Ovary (tissue), 9 donors: ENCODE measurements around the gene YY1. TPM values are rescaled to one million over a fixed set of nuclear protein-coding genes. Genes with fewer than 3 reads are reported as not detected.

Experiments used
- DNase-seq, 5 donors: peaks; one replicate each; pipeline ENCODE4 v3.0.0-alpha.2; 2019 to 2020
- H3K27ac ChIP-seq, 2 donors: fragments of 200-600 bp; one replicate each; pipeline versions ENCODE4 v1.5.1 to v1.8.0; 2019 to 2022
- H3K27me3 ChIP-seq: fragments of 200-600 bp; one replicate; pipeline ENCODE4 v1.8.0; 2022
- H3K36me3 ChIP-seq: fragments of 200-600 bp; sonication (generic); one replicate; pipeline ENCODE4 v1.5.1; 2019
- H3K4me1 ChIP-seq: one replicate; pipeline ENCODE4 v1.8.1; 2013; ENCODE audit warnings: mild to moderate bottlenecking, moderate library complexity; ENCODE audit not compliant: insufficient read depth
- H3K4me3 ChIP-seq: fragments of 200-600 bp; sonication (generic); one replicate; pipeline ENCODE4 v1.5.1; 2017
- H3K9me3 ChIP-seq, 2 donors: fragments of 200-600 bp in 1 of 2; sonication (generic) in 1 of 2; one replicate each; pipeline versions ENCODE4 v1.5.1 to v1.8.1; 2013 to 2019; ENCODE audit warnings: mild to moderate bottlenecking in 1 of 2, moderate library complexity in 1 of 2
- EP300 ChIP-seq: sonication (generic); formaldehyde crosslinking; IDR thresholded peaks from one replicate; pipeline ENCODE4 v1.6.1; 2017; ENCODE audit warnings: antibody characterized with exemption
- POLR2A ChIP-seq: fragments of 450-650 bp; IDR thresholded peaks from one replicate; pipeline ENCODE4 v1.6.1; 2017; ENCODE audit warnings: antibody characterized with exemption, mild to moderate bottlenecking, moderate library complexity
- WGBS, 3 donors: extraction: QIAGEN DNeasy Blood & Tissue Kit in 1 of 3; methylation state at CpG; one replicate each; pipeline versions ENCODE4 v1.1.5 to v1.1.7; 2013 to 2017; 5-methylcytosine and 5-hydroxymethylcytosine counted together
- intact Hi-C, 4 donors: fragments of 100-400 bp; cut with DNase I; formaldehyde crosslinking; loops; one replicate each; pipeline versions ENCODE4 v1.11.0 to v1.15.1; 2022 to 2023
- polyA plus RNA-seq, 2 donors: library from polyadenylated mRNA; stranded (reverse); fragments of 200-250 nt in 1 of 2; fragments of 350-450 nt in 1 of 2; fragmentation: Illumina TruSeq in 1 of 2; extraction: RNeasy Lipid Tissue Mini Kit (QIAGEN cat#74804) in 1 of 2; gene quantifications; one replicate each; pipeline ENCODE4 v1.2.3, GENCODE V29; 2013 to 2014
- total RNA-seq, 7 donors: library from RNA; depleted of rRNA in 2 of 7; stranded (reverse); fragments of >200 nt in 2 of 7; fragmentation: NEBNext Ultra II Directional in 3 of 7; extraction: Animal tissue kit (Norgen Biotek cat#: 25700) in 3 of 7; gene quantifications; one replicate each; pipeline versions ENCODE4 v1.1.0 to v1.2.4, GENCODE V29; 2016 to 2023
- TF ChIP-seq, protein P1 (sequence below), 3 donors: fragments of 450-650 bp in 2 of 3; fragments of 200-600 bp in 1 of 3; IDR thresholded peaks; one replicate each; pipeline versions ENCODE4 v1.5.1 to v1.8.0; 2016 to 2022; ENCODE audit warnings: antibody characterized with exemption in 3 of 3, mild to moderate bottlenecking in 1 of 3
- donor health status: DM: no; HTN: no; CAD: no; lungs with moderate emphysema.
- donor health status: DM: no; HTN: no; CAD: no.
- donor health status: Bipolar disorder and iron deficiency.
- donor health status: DM: yes; HTN: yes; CAD: no.
- donor health status: DM: no; HTN: no; CAD: no.
- donor health status: DM: yes; HTN: yes; CAD: no.

The YY1 gene
- total and polyA plus RNA-seq, 9 donors: 24.1 to 75.8 (median 58.1) TPM

DNA sequence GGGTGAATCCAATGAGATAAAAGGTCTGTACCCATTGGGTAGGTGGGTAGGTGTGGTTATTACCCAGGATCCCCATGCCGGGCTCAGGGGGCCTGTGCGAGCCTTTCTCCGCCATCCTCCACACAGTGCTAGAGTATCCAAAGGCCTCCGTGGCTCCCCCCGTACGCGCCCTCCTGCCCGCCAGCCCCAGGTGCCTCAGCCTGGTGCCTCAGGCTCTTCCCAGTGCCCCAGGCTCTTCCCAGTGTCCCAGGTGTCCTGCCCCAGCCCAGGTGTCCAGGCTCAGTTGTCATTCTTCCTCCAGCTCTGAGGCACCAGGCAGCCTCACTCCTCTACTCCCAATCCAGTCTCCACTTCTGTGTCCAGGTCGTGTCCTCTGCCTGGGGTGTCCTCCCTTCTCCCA is 27.6 kb upstream of the YY1 start:
- H3K4me3 ChIP-seq: no peak overlapping the region
- intact Hi-C loops: no loop called here
- no peak overlapping the region for H3K27ac ChIP-seq
- no peaks in the 10 kb centered on the region for H3K27me3 ChIP-seq
- no peak for TF ChIP-seq EP300
- TF ChIP-seq POLR2A: no peak
- TF ChIP-seq, protein P1, sequence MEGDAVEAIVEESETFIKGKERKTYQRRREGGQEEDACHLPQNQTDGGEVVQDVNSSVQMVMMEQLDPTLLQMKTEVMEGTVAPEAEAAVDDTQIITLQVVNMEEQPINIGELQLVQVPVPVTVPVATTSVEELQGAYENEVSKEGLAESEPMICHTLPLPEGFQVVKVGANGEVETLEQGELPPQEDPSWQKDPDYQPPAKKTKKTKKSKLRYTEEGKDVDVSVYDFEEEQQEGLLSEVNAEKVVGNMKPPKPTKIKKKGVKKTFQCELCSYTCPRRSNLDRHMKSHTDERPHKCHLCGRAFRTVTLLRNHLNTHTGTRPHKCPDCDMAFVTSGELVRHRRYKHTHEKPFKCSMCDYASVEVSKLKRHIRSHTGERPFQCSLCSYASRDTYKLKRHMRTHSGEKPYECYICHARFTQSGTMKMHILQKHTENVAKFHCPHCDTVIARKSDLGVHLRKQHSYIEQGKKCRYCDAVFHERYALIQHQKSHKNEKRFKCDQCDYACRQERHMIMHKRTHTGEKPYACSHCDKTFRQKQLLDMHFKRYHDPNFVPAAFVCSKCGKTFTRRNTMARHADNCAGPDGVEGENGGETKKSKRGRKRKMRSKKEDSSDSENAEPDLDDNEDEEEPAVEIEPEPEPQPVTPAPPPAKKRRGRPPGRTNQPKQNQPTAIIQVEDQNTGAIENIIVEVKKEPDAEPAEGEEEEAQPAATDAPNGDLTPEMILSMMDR (IDR thresholded peaks at IDR 0.05): no peak
- H3K4me1 ChIP-seq: peaks cover 4% of the 10 kb centered on the region
- DNase-seq: no peak
- H3K9me3 ChIP-seq: no peaks in the 10 kb centered on the region
- 82 to 91% (median 87%) methylated on average over 9 of the region's 9 CpGs for WGBS, 3 donors
- no peaks in the 10 kb centered on the region for H3K36me3 ChIP-seq

DNA sequence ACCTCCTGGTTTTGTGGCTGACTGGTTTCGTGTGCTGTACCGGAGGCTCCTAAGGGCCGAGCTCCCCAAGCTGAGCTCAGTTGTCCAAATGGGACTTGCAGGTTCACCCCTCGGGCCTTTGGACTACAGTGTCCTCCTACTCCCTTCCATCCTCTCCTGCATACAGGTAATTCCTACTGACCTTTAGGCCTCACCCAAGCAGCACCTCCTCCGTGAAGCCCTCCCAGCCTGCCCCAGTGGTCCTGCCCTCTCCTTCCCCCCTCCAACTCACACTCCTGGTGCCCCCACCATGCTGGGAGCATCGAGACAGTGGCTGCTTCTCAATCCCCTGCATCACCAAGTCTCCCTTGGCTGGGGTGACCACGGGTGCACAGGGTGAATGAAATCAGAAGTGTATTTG is 27.1 kb upstream of the YY1 start:
- H3K4me1 ChIP-seq: peaks cover 4% of the 10 kb centered on the region
- TF ChIP-seq POLR2A (no peak), EP300 (no peak)
- TF ChIP-seq, protein P1 (IDR thresholded peaks at IDR 0.05): no peak
- no peaks in the 10 kb centered on the region for H3K27me3 ChIP-seq
- no peaks in the 10 kb centered on the region for H3K36me3 ChIP-seq
- 90 to 96% (median 92%) methylated on average over 7 of the region's 7 CpGs for WGBS, 3 donors
- H3K4me3 ChIP-seq: no peak overlapping the region
- no peak for DNase-seq
- intact Hi-C loops: no loop called here
- H3K9me3 ChIP-seq: no peaks in the 10 kb centered on the region
- no peak overlapping the region for H3K27ac ChIP-seq

DNA sequence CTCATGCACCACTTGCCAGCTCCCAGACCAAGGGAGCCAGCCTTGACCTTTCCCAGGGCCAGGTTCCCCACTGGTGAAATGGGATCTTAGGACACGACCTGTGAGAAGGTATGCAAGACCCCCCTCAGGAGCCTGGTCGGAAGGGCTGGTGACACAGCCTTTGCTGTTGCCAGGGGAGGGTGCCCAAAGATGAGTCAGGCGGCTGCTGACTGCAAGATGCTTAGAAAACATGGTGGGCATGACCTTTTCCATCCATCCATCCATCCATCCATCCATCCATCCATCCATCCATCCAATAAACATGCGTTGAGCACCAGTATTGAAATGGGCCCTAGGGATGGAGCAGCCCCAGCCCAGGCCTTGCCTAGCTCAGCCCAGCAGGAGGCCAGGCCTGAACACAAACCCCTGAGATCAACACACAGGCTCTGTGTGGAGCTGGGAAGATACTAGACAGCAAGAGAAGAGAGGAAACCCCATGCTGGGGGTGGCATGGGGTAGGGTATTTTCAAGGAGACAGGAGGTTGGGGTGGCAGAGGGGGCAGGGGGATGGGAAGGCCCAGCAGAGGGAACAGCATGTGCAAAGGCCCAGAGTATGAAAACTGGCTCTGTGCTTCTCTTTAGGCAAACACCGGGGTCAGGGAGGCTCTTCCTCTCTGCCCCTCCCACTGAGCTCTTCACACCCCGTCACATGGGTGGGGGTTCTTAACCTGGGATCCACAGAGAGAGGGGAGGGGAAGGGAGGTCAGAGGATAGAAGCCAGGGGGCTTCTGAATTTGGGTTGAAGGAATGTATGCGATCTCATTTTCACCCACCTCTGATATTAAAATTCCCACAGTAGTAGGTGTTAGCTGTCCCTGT is 26.2 kb upstream of the YY1 start:
- no peak overlapping the region for H3K27ac ChIP-seq
- H3K9me3 ChIP-seq: no peaks in the 10 kb centered on the region
- no peaks in the 10 kb centered on the region for H3K27me3 ChIP-seq
- H3K36me3 ChIP-seq: no peaks in the 10 kb centered on the region
- peaks cover 4% of the 10 kb centered on the region for H3K4me1 ChIP-seq
- intact Hi-C loops: no loop called here
- TF ChIP-seq EP300 (no peak), POLR2A (no peak)
- TF ChIP-seq, protein P1 (IDR thresholded peaks at IDR 0.05): no peak
- no peak overlapping the region for H3K4me3 ChIP-seq
- DNase-seq: no peak
- 90 to 93% (median 92%) methylated on average over 7 of the region's 7 CpGs for WGBS, 3 donors

DNA sequence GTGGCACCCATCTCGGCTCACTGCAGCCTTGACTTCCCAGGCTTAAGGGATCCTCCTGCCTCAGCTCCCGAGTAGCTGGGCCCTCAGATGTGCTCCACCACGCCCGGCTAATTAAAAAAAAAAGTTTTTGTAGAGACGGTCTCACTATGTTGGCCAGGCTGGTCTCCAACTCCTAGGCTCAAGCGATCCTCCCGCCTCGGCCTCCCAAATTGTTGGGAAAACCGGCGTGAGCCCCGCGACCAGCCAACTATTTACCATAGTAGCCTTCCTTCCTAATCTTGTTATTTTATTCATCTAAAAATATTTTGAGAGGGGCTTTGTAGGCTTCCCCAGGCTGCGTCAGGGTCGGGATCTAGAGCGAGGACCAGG is 25.4 kb upstream of the YY1 start:
- DNase-seq: no peak
- Histone ChIP-seq H3K4me3 (peak overlapping the region; percentile 74), H3K36me3 (no peaks in the 10 kb centered on the region), H3K27me3 (no peaks in the 10 kb centered on the region), H3K27ac (peak overlapping the region in 1 of 2 donors; percentile 96), H3K9me3 (no peaks in the 10 kb centered on the region), H3K4me1 (peaks cover 4% of the 10 kb centered on the region)
- WGBS, 3 donors: 22 to 41% (median 25%) methylated on average over 15 of the region's 15 CpGs
- no peak for TF ChIP-seq POLR2A
- TF ChIP-seq, protein P1 (IDR thresholded peaks at IDR 0.05): no peak
- no peak for TF ChIP-seq EP300
- intact Hi-C loops: no loop called here
